Glutamatergic neuron (in vitro differentiated cells): ENCODE measurements around the gene ZNF618. TPM values are rescaled to one million over a fixed set of nuclear protein-coding genes. Genes with fewer than 3 reads are reported as not detected.
"Not testable (repeated sequence)": the region's sequence is repeated elsewhere in the genome, so short reads cannot be mapped to it uniquely, and the experiment has no call there.

Experiments used
- DNase-seq: peaks from one replicate; pipeline ENCODE4 v3.0.0; 2022
- H3K27ac Mint-ChIP-seq: one replicate; pipeline ENCODE4 v1.8.0; 2020; ENCODE audit warnings: mild to moderate bottlenecking, mixed read lengths, inconsistent platforms; ENCODE audit not compliant: unreplicated experiment
- H3K27me3 Mint-ChIP-seq: one replicate; pipeline ENCODE4 v1.8.0; 2020; ENCODE audit warnings: mild to moderate bottlenecking, moderate library complexity, mixed read lengths, inconsistent platforms; ENCODE audit not compliant: unreplicated experiment
- H3K36me3 Mint-ChIP-seq: one replicate; pipeline ENCODE4 v1.8.0; 2020; ENCODE audit warnings: mild to moderate bottlenecking, mixed read lengths, inconsistent platforms; ENCODE audit not compliant: unreplicated experiment
- H3K4me1 Mint-ChIP-seq: one replicate; pipeline ENCODE4 v1.8.0; 2020; ENCODE audit warnings: mild to moderate bottlenecking, low read depth, mixed read lengths, inconsistent platforms; ENCODE audit not compliant: unreplicated experiment
- H3K4me3 Mint-ChIP-seq: one replicate; pipeline ENCODE4 v1.8.0; 2020; ENCODE audit warnings: mild to moderate bottlenecking, mixed read lengths, inconsistent platforms; ENCODE audit not compliant: unreplicated experiment
- H3K9me3 Mint-ChIP-seq: one replicate; pipeline ENCODE4 v1.8.0; 2020; ENCODE audit warnings: mild to moderate bottlenecking, moderate library complexity, mixed read lengths, inconsistent platforms; ENCODE audit not compliant: unreplicated experiment
- total RNA-seq: library from RNA; stranded (reverse); fragmentation: NEBNext Ultra II Directional; extraction: Animal tissue kit (Norgen Biotek cat#: 25700); gene quantifications from one replicate; pipeline ENCODE4 v1.2.1, GENCODE V29; 2021; ENCODE audit not compliant: unreplicated experiment
- TF ChIP-seq, protein P1 (sequence below): fragments of 200-600 bp; sonication (generic); IDR thresholded peaks from one replicate; pipeline ENCODE4 v1.5.0; 2021; ENCODE audit not compliant: partially characterized antibody, unreplicated experiment

ZNF618 gene
- total RNA-seq, 1 donor from 2014 or later: 114 TPM

- H3K4me3 Mint-ChIP-seq: no peak overlapping the region
- DNase-seq: no peak
- peaks cover 9% of the 10 kb centered on the region for H3K9me3 Mint-ChIP-seq
- H3K36me3 Mint-ChIP-seq: peaks cover 4% of the 10 kb centered on the region
- H3K27ac Mint-ChIP-seq: no peak overlapping the region
- H3K4me1 Mint-ChIP-seq: peaks cover 15% of the 10 kb centered on the region
- TF ChIP-seq, protein P1, sequence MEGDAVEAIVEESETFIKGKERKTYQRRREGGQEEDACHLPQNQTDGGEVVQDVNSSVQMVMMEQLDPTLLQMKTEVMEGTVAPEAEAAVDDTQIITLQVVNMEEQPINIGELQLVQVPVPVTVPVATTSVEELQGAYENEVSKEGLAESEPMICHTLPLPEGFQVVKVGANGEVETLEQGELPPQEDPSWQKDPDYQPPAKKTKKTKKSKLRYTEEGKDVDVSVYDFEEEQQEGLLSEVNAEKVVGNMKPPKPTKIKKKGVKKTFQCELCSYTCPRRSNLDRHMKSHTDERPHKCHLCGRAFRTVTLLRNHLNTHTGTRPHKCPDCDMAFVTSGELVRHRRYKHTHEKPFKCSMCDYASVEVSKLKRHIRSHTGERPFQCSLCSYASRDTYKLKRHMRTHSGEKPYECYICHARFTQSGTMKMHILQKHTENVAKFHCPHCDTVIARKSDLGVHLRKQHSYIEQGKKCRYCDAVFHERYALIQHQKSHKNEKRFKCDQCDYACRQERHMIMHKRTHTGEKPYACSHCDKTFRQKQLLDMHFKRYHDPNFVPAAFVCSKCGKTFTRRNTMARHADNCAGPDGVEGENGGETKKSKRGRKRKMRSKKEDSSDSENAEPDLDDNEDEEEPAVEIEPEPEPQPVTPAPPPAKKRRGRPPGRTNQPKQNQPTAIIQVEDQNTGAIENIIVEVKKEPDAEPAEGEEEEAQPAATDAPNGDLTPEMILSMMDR: no peak
- H3K27me3 Mint-ChIP-seq: peaks cover 5% of the 10 kb centered on the region
Measured at GRCh38 chr9:113995401-113995800, 119.3 kb downstream of the ZNF618 start.

DNA sequence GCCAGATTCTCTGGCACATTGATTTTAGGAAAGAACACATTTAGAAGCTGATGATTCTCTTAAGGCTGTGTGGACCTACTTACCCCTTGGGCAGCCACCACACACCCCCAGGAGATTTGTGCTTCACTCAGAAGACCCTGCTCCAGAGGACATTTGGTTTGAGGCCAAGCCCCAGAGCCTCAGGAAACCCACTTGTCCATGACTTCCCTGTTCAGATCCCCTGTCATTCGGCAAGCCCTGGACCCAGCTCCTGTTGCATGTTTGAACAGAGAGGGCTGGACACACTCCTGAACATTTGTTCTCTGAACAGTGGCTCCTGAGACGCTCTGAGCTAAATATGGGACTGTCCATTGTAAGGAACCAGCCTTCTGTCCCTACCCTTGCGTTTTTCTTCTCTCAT, 119.9 kb downstream of the ZNF618 start:
- Mint-ChIP-seq H3K27ac (no peak overlapping the region), H3K4me3 (no peak overlapping the region), H3K4me1 (peaks cover 9% of the 10 kb centered on the region), H3K36me3 (no peaks in the 10 kb centered on the region), H3K9me3 (peaks cover 11% of the 10 kb centered on the region), H3K27me3 (peaks cover 8% of the 10 kb centered on the region)
- DNase-seq: no peak
- TF ChIP-seq, protein P1: no peak

GRCh38 chr9:113996531-113997001, 120.5 kb downstream of the ZNF618 start:
- H3K4me1 Mint-ChIP-seq: peaks cover 6% of the 10 kb centered on the region
- H3K9me3 Mint-ChIP-seq: peaks cover 11% of the 10 kb centered on the region
- H3K4me3 Mint-ChIP-seq: no peak overlapping the region
- H3K27ac Mint-ChIP-seq: no peak overlapping the region
- DNase-seq: no peak
- H3K36me3 Mint-ChIP-seq: no peaks in the 10 kb centered on the region
- TF ChIP-seq, protein P1: no peak
- peaks cover 8% of the 10 kb centered on the region for H3K27me3 Mint-ChIP-seq

GRCh38 chr9:113997064-113997463, 121.0 kb downstream of the ZNF618 start:
- H3K4me3 Mint-ChIP-seq, H3K27me3 Mint-ChIP-seq, H3K4me1 Mint-ChIP-seq, H3K36me3 Mint-ChIP-seq, DNase-seq, H3K27ac Mint-ChIP-seq: not testable (repeated sequence)
- H3K9me3 Mint-ChIP-seq: peaks cover 11% of the 10 kb centered on the region

- Mint-ChIP-seq H3K4me1 (peaks cover 7% of the 10 kb centered on the region), H3K9me3 (peaks cover 11% of the 10 kb centered on the region), H3K4me3 (no peak overlapping the region), H3K36me3 (no peaks in the 10 kb centered on the region), H3K27me3 (peaks cover 8% of the 10 kb centered on the region), H3K27ac (no peak overlapping the region)
- DNase-seq: no peak
- TF ChIP-seq, protein P1: no peak
Measured at GRCh38 chr9:113997610-113998009, 121.5 kb downstream of the ZNF618 start.

DNA sequence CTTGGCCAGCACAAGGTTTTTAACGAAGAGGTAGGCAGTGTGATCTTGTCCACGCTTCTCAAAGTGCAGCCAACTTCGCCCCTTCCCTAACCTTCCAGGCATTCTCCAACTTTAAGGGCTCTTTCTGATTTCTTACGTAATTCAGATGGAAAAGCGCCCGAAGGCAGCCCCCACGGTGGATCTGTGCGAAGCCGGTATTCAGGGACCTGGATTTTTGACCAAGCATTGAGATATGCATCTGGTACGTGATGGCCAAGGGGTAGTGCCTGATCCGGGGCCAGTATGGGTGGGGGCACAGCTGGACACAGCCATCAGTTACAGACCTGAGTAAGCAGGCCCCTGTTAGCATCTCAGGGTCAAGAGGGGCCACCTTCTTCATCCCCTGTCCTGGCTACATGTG, 122.0 kb downstream of the ZNF618 start:
- H3K27ac Mint-ChIP-seq: no peak overlapping the region
- TF ChIP-seq, protein P1: no peak
- no peaks in the 10 kb centered on the region for H3K36me3 Mint-ChIP-seq
- peaks cover 9% of the 10 kb centered on the region for H3K4me1 Mint-ChIP-seq
- no peak for DNase-seq
- peaks cover 8% of the 10 kb centered on the region for H3K27me3 Mint-ChIP-seq
- no peak overlapping the region for H3K4me3 Mint-ChIP-seq
- peaks cover 11% of the 10 kb centered on the region for H3K9me3 Mint-ChIP-seq
